NCI-H748 treated with DMSO at 0.1 percent for 48 hours (cell line): ENCODE measurements around the gene BTBD2.

Source experiments
- DNase-seq: peaks from one replicate; lab custom pipeline; 2025; lab: John Stamatoyannopoulos, UW

Gene BTBD2

DNA sequence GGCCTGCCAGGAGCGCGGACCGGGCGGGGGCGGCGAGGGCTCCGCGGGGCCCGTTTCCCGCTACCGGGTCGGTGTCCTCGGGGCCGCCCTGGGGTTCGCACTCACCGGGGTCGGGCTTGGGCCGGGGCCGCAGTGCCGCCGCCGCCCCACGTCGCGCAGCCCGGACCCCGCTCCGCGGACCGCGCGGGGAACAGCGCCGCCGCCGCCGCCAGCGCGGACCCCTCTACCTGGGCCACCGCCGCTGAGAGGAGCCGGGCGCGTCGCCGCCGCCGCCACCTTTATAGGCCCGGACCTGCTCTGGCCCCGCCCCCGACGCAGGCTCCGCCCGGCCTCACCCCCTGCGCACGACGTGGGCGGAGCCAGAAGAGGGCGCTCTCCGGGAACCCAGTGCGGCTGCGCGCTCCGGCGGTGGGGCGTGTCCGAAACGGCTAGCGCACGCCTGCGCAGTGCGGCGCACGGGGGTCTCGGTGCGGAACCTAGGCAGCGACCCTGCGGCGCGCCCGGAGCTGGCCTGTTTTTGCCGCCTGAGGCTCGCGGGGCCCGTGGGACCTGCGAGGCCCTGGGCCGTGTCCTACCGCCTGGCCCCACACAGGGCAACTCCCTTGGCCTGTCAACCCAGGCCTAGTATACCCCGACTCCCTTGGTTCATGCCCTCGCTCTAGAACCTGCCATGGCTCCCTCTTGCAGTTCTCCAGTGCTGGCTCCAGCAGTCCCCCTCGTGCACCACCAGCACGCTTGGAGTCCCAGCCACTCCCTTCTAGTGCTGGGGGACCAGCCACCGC is 35.7 kb upstream of the BTBD2 start, which contains the start of gene MKNK2:
MKNK2 (minus strand) TSS at position 254 of the 782 bp plus-strand sequence. CDS start 393 bp downstream, outside the sequence.
- DNase-seq = peak; percentile 54

DNA sequence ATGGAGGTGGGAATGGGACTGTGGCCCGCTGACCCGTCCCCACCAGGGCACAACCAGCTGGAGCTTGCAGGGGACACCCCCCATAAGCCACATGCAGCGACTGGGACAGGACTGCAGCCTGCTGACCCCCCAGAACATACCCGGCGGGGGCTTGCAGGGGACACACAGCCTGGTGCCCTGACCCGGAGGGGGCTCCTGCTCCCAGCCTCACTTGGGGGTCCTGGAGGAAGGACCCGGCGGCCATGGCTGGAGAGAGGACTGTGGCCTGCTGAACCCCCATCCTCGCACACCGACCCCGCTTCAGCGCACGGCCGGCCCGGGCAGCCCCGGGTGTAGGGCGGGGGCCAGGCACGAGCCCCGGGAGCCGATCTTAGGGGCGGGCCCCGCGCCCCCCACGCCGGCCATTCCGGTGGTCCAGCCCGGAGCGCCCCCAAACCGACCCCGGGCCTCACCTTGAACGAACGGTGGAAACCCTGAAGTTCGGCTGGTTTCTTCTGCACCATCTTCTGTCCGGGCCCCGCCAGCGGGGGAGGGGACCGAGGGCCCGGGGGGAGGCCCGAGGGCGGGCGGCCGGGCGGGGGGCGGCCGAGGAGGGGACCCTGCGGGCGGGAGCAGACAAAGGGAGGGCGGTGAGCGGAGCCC is 35.0 kb upstream of the BTBD2 start:
- no peak for DNase-seq

DNA sequence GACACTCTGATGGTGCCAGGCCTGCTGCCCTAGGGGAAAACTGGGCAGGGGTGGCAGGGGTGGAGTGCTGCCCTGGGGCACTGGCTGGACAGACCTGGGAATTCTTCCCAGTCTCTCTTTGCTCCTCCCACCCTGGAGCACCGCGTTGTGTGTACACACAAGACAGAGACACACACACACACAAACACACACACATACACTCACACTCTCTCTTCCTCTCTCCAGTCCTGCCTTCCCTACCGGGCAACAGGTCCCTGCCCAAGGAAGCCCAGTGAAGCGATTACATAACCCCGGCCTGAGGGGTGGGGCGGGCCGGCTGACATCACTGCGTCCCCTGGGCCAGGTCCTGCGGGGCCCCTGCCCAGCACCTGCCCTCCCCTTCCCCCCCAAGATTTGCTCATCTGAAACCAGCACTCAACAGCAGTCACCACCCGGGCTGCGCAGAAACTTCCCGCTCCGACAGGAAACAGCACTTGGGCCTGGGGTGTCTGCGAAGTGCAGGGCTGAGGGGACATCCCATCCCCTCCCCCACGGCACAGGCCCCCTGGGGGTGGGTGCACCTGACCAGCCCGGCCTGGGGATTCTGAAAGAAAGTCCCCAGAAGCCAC is 34.3 kb upstream of the BTBD2 start:
- DNase-seq = peak; percentile 4

DNA sequence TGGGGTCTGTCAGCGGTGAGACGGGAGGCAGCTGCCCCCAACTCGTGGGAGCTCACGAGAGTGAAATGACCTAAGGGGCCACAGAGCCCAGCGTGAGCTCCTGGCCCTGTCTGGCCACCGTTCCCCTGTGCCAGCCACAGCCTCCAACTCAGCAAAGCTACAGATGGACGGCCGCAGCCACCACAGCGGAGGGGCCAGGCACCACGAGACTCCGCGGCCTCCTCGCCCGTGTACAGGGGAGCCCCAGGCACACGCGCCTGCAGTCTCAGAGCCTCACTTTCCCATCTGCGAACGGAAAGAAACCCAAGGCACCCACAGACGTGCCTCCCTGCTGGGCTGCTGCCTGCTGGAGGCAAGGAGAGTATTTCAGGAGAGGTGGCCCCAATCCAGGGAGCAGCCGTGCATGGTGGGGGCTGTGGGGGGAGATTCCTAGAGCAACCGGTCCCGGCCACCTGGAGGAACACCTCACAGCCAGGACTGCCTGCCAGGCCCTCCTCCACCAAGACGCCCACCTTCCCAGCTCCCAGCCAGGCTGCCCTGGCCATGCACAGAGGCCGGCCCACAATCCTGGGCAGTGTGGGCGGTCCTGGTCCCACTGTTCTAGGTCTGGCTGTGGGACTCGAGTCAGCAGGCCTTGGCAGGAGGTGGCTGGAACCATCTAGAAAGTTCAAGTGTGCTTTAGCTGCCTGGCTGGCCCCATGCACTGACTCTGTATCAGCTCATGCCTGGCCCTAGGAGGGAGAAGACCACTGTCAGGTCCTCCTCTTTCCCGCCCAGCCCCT is 33.6 kb upstream of the BTBD2 start:
- DNase-seq = no peak

DNA sequence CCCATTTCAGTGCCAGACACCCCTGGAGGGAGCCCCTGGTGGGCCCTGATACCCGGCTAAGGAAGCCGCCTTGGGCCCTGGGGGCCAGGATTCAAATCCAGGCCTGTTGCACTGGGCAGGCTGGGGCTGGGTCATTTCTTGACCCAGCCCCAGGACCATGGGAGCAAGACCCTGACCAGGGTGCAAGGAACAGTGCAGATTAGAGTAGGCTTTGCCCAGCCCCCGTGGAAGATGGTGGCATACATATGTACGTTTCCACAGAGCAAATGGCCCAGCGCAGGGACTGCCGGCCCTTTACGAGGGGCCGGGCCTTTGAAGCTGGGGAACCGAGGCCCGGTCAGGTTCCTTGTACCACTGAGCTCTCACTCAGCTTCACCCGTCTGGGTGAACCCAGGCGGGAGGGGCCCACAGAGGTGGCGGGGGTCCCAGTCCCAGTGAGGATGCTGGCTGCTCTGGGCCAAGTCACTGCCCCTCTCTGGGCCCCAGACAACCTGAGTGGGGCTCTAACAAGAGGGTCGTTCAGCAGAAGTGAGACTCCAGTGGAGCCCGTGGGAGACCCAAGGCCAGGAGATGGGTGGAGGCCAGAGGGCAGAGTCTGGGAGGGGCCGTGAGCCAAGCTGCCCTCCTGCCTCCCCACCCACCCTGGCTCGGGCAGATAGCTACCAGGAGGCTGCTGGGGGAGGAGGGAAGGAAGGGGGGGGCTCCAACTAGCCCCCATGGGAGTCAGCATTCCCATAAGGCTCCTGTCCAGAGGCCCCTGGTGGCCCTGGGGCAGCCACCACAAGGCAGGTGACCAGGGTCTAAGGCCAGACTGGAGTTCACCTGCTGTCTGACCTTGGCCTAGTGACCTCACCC is 32.8 kb upstream of the BTBD2 start:
- DNase-seq = no peak

DNA sequence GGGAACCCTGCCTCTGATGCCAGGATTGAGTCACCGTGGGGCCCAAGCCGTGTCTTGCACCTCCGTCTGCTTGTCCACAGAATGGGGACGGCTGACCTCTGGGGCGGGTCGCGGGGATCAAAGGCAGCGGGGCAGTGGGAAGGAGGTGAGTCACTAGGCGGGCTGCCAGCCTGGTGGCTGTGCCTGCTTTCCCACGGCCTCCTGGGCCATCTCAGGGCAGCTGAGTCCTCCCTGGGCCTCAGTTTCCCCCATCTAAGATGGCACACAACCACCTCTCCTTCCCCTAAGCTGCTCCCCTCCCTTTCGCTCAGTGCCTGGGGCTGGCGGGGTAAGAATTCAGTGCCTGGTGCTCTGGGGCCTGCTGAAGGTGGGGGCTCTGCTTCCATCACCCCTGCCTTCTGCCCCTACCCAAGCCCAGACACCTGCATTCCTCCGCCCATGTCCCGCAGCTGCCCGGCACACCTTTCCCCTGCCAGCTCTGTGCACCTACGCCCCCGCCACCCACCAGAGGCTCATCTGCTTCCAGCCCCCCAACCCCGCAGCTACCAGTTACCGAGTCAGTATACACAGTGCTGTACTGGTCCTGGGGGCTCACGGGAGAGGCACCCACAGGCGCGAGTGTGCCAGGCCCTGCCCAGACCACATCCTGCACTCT is 32.1 kb upstream of the BTBD2 start:
- no peak for DNase-seq

DNA sequence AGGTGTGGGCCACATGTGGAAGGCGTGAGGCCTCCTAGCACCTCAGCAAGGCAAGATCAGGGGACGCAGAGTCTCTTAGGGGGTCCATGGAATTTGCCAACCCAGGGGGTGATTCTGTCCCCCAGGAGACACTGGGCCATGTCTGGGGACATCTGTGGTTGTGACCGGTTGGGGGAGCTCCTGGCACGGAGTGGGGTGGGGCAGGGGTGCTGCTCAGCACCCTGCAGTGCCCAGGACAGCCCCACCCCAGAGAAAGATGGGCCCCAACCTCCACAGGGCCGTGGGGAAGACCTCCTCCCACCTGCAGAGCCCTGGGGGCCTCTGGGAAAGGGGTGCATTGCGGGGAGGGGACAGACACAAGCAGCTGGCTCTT is 31.5 kb upstream of the BTBD2 start:
- no peak for DNase-seq

DNA sequence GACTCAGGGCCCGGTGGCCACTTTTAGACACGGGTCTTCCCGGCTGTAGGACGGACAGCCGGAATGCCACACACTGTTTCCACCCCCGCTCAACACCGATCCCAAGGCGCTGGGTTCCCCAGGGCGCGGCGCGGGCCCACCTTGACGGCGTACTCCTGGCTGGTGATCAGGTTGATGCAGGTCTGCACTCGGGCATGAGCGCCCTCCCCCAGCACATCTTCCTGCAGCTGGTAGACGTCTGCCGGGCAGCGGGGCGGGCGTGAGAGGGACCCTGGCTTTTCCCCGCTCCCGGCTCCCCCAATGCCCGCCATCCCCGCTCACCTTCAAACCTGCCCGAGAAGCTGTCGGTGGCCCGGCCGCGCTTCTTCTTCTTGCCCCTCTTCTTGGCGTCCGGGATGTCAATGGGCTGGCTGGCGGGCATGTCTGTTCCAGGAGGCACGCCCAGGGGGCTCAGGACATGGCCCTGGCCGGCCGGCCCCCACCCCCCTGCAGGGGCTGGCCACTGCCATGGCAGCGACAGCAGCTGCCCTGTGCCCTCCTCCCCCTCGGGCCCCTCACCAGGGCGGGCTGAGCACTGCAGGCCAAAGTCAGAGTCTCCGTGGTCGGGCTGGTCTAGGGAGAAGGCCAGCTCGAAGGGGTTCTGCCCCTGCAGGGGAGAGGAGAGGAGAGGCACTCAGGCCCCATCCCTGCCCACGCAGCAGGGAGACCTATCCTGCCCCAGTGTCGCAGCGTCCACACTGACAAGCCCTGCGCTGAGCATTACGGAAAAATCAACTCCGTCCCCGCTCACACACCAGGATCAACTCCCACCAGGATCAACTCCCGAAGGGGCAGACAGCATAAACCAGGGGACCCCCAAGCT is 30.8 kb upstream of the BTBD2 start:
- no peak for DNase-seq

DNA sequence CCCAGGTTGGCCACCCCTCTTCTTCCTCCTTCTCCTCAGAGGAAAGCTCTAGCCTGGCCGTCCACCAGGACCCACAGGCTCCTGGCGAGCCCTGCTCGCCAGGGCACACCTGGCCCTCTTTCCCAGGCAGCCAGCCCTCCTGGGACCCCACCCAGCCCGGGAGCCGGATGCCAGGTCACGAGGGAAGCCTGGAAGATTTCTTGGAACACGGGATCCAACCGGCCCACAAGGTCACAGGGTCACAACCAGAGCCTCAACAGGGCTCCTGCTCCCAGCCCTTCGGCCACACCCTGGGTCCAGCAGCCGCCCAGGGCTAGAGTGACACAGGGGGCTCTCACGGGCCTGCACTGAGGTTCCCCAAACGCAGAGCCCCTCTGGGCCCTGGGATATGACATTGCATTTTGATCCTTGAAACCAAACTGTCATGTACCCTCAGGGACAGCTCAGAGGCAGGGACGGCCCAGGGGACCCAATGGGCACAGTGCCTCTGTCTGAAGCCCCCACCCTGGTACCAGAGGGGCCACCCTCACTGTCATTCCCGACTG is 30.1 kb upstream of the BTBD2 start:
- DNase-seq = no peak

DNA sequence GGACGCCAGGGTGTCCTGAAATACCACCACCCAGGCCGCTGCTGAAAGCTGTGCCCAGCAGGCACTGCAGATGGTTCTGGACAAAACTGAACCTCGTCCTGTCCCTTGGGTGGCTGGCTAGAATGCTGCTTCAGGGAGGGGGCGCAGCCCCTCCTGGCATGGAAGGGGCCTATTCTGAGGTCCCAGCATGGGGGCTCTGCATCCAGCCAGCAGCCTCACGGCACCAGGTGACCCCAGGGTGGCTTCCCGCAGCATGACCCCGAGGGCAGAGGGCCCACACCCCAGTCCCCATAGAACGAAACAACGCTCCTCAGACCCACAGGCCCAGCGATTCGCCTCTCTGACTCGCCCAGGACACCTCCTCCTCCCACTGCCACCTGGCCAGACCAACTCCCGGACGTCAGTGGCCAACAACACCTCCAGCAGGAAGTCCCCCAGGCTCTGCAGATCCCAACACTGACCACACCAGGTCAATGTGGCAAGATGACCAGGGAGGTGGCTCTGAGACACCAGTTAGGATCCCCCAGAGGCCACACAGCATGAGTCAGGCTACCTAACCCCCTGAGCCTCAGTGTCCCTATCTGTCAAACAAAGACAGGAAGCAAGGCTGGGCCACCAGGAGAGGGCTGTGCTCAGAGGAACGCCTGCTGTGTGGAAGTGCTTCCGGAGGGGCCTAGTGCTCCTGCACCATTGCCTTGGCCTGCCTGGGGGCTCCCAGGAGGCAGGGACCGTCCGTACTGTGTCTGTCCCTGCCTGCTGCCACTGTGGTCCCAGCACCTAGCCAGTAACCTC is 29.4 kb upstream of the BTBD2 start:
- no peak for DNase-seq

DNA sequence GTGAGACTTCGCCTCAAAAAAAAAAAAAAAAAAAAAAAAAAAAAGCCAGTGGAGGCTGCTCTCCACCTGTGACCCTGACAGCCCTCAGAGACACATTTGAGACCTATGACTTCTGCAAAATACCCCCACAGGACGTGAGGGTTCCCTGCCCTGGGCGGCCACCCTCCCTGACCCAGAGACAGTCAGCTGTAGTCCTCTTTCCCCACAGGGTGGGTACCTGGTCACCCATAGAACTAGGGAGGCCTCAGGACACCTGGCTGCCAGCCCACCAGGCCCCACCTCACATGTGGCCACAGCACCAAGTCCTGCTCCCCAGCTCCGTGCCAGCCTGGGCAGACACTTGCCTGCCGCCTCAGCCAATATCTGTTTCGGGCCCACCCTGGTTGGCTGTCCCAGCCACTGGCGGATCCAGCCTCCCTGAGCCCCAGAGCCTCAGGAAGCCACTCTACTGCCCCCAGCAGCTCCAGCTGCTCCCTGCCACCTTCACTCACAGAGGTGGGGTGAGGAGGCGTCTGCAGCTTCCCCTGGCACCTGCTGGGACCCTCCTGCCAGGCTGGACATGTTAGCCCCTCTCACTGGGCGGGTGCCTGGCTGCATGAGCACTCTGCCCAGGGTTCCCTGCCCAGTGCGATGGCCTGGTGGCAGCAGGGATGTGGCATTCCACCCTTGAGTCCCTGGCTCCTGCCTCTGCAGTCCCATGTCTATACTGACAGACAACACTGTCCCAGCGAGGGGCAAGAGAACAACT is 28.6 kb upstream of the BTBD2 start:
- no peak for DNase-seq

DNA sequence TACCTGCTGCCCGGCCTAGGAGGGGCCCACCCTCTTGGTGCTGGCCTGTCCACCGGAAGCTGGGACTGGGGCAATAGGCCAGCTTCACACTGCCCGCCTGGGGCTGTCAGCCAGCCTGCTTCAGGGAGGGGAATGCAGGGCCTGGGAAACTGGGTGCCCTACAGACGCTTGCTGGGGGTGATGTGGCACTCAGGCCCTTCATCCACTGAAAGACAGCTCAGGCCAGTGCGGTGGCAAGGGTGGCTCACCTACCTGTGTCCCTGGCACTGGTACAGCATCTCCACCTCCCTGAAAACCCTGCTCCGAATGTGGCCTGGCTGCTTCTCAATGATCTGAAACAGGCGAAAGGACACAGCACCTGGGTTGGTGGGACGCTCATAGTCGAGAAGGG is 27.7 kb upstream of the BTBD2 start:
- no peak for DNase-seq

DNA sequence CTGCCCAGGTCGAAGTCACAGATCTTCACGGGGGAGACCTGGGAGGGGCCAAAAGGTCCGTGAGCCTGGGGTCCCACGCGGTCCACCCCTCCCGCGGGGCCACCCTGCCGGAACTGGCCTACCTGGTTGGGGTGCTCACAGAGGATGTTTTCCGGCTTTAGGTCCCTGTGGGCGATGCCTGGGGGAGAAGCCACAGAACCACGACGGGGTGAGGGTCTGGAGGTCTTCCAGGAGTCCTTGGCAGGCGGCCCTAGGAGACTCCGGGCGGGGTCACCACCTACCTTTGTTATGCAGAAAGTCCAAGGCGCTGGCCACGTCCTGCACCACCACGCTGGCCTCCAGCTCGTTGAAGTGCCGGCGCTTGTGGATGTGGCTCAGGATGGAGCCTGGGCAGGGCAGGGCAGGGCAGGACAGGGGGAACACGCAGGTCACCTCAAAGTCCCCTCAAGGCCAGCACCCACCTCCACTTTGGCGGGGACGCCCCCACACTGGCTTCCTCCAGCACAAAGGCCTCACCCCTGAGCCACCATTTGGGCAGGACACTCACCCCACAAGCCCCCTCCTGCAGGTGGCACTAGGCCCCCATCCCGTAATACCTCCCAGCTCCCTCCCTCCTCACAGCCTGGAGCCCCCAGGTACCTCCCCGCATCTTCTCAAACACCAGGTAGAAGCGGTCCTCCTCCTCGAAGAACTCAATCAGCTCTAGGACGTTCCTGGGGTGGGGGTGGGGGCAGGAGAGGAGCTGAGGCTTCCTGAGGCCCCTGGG is 27.2 kb upstream of the BTBD2 start:
- DNase-seq = no peak

DNA sequence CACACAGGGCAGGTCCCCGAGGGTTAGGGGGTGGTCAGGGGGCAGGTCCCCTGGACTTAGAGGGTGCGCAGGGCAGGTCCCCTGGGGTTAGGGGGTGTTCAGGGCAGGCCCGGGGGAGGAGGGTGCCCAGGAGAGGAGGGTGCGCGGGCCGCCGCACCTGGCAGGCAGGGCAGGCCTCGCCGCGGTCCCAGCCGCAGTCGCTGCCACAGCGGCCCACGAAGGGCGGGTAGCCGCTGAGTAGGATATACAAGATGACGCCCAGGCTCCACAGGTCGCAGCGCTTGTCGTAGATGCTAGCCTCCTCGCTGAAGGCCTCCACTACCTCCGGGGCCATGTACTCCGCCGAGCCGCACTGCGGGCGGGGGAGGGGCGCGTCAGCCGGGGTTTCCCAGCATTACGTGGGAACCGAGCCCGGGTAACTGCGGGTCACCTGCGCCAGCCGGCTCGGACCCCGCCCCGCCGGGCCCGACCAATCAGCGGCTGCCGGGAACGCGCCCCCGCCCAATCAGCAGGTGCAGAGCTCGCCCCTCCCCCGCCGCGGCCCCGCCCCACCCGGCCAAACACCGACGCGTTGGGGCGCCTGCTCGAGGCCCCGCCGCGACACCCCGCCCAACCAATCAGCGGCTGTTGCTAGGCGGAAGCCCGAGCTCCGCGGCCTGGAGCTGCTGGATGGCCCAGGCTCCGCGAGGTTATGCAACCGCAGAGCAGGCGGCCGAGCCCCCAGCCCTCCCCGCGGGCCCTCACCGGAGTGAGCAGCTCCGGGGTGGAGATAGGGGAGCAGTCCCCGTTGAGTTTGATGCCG is 26.4 kb upstream of the BTBD2 start:
- DNase-seq = peak; percentile 82

DNA sequence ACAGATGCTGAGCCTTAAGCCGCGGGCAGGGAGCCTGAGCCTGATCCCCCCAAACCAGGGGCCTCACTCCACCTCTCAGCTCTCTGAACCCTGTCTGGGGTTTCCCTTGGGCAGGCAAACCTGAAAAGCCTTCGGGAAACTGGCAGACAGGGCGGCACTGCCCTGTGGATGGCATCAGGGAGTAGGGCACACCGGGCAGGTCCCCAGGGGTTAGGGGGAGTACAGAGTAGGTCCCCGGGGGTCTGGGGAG is 25.8 kb upstream of the BTBD2 start:
- no peak for DNase-seq

DNA sequence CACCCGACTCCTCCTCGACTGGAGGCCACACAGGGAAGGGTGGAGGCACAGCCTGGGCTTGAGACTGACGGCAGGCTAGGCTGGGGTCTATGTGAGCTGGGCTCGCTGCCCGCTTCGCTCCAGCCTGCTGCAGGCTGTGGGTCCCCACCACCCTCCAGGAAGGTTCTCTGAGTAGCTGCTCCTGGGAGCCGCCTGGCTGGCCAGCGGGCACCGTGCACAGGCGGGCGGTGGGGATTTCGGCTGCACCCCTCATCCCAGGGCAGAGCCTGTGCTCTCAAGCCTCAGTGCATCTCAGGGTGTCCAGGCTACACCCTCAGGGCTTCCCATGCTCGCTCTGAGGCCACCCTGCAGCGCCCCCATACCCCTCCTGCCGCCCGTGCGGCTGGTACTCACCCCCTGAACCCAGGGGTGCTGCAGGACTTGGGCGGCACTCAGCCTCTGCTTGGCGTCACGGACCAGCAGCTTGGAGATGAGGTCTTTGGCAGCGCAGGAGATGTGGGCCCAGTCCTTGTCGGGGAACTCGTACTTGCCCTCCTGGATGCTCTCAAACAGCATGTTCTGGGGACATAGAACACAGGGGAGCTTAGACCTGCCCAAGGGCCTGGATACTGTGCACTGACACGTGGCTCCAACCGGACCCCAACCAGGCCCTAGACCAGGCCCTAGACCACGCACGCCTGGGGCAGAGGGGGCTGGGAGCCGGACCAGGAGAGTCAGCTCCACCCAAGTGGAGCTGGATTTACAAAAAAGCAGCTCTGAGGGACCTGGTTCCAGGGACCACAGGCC is 25.3 kb upstream of the BTBD2 start:
- DNase-seq = no peak
